Measurements from ENCODE around the gene LYSMD1.

LYSMD1 gene

GRCh38 chr1:151135433-151136385 is 30.0 kb downstream of the LYSMD1 start:
- no peak for DNase-seq (ENCODE audit: low read depth)

DNA sequence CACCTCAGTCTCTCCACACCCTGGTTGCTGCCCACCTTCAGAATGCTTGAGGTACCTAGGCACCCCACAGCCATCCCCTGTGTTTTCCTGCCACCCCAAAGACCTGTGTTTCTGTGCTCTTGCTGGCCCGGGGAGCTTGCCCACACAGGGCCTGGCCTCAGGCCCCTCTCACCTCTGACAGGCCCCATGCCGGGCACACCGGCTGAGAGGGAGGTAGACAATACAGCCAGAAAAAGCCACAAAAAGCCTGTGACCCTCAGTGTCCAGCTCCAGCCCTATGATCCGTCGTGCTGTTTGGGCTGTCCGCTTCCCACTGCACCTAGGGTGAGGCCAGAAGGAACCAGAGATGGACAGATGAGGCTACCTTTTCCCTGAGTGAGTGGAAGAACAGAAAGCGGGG is 30.7 kb downstream of the LYSMD1 start:
- DNase-seq (ENCODE audit: low read depth) = no peak

GRCh38 chr1:151134396-151134795 is 31.3 kb downstream of the LYSMD1 start:
- no peak for DNase-seq (ENCODE audit: low read depth)

DNA sequence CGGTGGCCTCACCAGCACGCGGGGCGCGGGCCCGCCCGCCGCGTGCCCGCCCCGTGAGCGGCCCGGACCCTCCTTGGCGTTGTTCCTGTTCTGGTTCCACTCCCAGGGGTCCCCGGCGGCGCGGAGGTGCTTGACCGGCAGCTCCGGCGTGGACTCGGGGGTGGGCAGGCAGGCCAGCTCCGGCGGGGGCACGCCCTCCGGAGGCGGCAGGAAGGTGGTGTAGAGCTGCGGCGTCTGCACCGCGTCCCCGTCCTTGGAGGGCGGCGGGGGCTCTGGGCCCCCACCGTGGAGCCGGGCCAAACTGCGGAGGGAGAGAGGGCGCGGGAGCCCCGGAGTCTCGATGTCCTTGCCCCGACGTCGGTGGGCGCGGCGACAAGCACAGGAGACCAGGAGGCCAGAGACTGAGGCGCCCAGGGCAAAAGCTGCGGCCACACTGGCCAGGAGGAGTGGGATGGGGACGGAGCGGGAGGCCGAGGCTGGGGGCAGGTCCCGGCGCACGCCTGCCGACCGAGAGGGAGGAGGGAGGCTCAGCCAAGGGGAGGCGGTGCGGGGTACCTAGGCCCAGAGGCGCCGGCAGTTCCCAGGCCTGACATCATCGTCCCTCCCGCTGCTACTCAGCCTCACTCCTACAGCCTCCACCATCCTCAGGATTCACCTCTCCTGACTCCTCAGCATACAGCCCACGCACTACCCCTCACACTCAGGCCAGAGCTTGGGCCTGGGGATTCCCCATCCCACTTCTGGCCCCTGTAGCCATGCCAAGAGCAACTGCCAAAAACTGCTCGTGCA is 32.5 kb downstream of the LYSMD1 start:
- no peak for DNase-seq (ENCODE audit: low read depth)

DNA sequence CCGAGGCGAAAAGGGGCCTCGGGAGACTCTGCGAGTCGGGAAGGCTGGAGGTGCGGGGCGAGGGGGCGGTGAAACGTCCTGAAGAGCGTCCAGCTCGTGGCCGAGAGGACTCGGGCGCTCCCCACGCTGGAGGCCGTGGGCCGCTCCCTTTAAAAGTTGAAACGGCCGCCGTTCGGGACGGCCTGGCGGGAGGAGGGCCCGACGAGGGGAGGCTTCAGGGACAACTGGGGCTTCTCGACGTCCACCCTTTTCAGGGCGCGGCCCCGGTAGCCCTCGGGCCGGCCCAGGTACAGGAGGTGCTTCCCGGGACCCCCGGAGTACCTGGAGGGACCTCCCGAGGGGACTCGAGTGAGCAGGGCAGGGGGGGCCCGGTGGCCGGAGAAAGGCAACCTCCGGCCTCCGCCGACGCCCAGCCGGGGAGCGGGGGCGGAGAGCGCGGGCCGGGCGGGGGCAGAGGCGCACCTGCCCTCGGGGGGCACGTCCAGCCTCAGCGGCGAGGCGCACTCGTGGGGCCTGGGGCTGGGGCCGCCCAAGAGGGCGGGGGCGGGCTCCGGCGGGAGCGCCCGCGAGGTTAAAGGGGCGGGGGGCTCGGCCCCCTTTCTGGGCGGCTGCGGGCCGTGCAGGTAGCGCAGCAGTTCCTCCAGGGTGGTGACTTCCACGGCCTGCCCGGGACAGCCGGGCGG is 33.2 kb downstream of the LYSMD1 start:
- no peak for DNase-seq (ENCODE audit: low read depth)

DNA sequence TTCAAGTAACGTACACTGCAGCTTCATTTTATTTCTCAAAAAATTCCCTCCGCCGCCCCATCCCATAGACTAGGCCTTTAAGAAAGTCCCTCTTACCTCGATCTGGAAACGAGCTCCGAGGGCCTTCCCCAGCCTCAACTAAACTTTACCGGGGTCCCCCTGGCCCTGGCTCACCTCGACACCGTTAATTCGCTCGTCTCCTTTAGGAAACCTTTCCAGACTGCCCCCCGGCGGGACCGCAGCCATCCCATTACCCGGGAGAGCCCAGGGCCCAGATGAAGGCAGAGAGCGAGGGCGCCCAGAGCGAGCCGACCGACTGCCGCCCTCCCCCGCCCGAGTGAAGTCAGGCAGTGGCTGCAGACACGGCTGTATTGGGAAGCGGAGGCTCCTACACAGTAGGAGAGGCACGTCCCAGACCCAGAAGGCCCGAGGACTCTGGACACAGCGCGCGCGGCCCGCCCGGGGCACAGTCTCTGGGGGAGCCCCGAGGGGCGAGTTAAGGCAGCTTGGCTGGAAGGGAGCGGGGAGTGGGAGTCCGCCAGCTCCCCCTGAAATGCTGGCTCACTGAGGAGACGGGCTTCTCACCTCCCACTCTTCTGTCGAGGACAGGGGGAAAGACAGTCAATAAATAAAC is 33.9 kb downstream of the LYSMD1 start:
- DNase-seq (ENCODE audit: low read depth) = no peak

DNA sequence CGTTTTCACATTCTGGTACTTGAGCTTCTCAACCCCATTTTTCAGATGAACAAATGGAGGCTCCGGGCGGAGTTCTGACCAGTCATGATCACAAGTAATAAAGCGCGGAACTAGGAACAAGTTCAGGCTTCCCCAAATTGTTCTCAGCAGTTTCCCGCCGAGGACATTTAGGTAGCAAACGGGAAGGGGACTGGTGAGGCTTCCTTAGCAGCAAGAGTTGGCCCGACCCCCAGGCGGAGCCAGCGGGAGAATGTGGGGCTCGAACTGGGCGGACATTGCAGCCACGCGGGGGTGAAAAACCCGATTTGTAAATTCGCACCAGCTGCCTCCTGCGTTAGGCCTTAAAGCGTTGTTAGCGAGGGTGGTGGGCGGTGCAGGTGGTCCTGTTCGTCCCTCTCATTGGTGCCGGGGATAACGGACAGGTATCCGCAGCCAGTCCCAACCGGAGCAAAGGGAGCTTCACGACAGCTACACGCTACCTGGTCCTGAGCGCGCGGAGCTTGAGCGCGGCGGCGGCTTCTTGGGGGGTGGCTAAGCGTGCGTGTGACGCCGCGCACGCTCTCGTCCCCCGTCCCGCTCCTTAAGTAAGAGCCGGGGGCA is 34.6 kb downstream of the LYSMD1 start:
- DNase-seq (ENCODE audit: low read depth) = peak; percentile 53

DNA sequence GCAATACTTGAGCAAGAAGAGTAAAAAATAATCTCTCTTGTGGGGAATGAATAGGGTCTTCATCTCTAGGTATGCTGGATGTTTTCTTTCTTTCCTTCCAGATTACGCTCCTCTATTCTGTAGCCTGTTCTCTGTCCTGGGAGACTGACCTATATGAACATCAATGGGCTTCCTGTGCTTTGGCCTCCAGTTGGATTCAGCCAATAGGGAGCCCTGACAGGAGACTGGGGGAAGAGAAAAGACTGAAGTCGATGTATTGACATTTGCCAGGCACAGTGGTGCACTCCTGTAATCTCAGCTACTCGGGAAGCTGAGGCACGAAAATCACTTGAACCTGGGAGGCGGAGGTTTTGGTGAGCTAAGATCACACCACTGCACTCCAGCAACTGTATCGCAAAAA is 36.9 kb downstream of the LYSMD1 start:
- no peak for DNase-seq (ENCODE audit: low read depth)

GRCh38 chr1:151124763-151125403 is 40.8 kb downstream of the LYSMD1 start:
- no peak for DNase-seq (ENCODE audit: low read depth)

DNA sequence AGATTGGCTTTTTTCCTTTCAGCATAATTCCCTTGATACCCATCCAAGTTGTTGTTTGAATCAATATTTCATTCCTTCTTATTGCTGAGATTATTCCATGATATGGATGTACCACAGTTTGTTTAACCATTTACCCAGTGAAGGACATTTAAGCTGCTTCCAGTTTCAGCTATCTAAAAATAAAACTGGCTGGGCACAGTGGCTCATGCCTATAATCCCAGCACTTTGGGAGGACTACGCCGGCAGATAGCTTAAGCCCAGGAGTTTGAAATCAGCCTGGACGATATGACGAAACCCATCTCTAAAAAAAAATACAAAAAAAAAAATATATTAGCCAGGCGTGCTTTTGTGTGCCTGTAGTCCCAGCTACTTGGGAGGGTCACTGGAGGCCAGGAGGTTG is 51.8 kb downstream of the LYSMD1 start:
- no peak for DNase-seq (ENCODE audit: low read depth)

Data from activated T-helper 1 cell treated with Interleukin-2 at 50 U/mL for 16 hours (primary cell).